GM18502 (cell line): ENCODE data around the gene ITPRIPL1.
A peak's percentile ranks its signal among the peaks of the same experiment; 100 is the strongest.

Source experiments
- ATAC-seq: cut with Tn5 transposase; IDR thresholded peaks from one replicate; pipeline ENCODE4 v1.9.1; 2021; ENCODE audit warnings: mild to moderate bottlenecking; ENCODE audit not compliant: unreplicated experiment, poor library complexity

Gene ITPRIPL1

GRCh38 chr2:96320728-96321622, 4.1 kb upstream of the ITPRIPL1 start:
- ATAC-seq, result peak; percentile 36

DNA sequence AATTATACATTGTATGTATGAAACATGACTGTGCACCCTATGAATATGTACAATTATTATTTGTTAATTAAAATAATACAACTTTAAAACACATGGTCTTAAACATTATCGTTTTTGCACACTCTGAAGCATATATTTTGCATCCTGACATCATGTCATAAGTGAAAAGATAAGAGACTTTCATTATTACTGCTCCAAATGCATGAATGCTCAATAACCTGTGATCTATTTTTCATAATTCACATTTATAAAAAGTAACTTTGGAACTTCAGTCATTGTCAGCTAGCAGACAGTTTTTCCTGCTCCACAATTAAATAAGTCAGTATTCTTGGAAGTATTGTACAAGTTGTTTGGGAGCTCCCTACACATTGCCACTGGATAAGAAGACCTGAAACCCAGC, 1.3 kb upstream of the ITPRIPL1 start:
- ATAC-seq, result no peak

- ATAC-seq, result no peak
Observed at GRCh38 chr2:96324721-96325040, 436 bp upstream of the ITPRIPL1 start.

DNA sequence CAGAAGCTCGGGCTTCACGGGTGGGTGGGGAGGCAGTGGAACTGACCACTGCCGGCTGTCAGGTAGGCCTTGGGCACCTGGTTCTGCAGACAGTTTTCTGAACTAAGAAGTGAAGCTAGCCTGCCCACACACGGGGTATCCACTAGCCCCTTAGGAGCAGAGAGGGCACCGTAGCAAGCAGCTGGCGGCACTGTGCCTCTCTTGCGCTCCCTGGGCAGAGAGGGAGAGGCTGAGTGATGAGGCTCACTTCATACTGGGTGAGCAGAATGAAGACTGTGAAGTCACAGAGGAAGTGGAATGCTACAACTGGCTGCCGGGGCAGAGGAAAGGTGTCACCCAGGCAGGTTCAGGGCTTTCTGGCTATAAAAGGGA, 753 bp downstream of the ITPRIPL1 start:
- ATAC-seq, result no peak

- no peak for ATAC-seq
Observed at GRCh38 chr2:96326564-96326963, 1.4 kb downstream of the ITPRIPL1 start.

DNA sequence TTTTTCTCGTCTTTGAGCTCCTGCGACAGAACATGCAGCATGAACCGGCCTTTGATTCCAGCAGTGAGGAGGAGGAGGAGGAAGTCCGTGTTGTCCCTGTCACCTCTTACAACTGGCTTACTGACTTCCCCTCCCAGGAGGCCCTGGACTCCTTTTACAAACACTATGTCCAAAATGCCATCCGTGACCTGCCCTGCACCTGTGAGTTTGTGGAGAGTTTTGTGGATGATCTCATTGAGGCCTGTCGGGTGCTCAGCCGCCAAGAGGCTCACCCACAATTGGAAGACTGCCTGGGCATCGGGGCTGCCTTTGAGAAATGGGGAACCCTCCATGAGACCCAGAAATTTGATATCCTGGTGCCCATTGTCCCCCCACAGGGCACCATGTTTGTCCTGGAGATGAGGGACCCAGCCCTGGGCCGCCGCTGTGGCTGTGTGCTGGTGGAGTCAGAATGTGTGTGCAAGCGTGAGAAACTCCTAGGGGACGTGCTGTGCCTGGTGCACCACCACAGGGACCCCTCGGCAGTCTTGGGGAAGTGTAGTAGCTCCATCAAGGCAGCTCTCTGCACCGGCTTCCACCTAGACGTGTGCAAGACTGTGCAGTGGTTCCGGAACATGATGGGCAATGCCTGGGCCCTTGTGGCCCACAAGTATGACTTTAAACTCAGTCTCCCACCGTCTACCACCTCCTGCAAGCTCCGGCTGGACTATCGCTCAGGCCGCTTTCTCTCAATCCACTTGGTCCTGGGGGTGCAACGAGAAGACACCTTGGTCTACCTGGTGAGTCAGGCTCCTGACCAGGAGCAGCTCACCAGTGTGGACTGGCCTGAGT, 2.1 kb downstream of the ITPRIPL1 start:
- no peak for ATAC-seq

DNA sequence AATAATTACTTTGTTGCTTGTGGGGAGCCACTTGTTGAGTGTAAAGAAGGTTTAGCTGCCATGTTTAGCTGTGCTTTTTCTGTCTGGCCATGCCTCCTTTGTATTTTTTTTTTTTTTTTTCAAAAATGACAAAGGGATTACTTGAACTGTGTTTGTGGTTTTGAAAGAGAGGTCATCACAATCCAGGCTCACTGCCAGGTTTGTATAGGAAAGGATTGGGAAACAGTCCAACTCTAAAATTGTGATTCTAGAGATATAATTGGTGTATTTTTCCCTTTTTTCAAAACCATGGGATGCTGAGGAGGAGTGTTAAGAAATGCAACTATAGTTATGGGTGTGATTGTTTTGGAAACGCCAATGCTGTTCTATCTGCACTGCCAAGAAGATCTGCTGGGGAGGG, 4.3 kb downstream of the ITPRIPL1 start:
- ATAC-seq, result no peak

DNA sequence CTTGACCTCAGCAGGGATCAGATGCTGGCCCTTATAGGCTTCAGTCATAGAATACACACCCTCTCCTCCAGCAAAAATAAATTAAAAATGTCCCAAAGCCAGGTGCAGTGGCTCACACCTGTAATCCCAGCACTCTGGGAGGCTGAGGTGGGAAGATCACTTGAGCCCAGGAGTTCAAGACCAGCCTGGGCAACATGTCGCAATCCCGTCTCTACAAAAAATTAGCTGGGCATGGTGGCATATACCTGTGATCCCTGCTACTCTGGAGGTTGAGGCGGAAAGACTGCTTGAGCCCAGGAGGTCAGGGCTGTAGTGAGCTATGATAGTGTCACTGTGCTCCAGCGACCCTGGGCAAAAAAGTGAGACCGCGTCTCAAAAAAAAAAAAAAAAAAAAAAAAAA, 4.8 kb downstream of the ITPRIPL1 start:
- no peak for ATAC-seq

GRCh38 chr2:96330407-96330806, 5.3 kb downstream of the ITPRIPL1 start:
- no peak for ATAC-seq

DNA sequence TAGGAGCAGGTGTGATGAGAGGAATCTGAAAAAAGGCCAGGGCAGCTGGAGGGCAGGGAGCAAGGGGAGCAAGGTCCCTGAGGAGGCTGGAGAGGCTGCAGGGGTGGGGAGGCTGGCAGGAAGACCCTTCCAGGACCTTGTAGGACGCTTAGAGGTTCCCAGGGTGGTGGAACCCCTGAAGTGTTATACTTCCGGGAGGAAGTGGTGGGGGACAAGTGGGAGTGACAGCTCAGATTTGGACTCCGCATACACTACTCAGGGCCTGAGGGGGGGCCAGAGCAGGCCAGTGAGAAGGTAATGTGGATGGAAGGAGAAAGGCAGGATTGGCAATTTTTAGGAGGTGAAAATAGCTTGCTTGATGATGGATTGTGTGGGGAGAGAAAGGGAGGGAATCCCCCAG, 8.6 kb downstream of the ITPRIPL1 start:
- ATAC-seq, result no peak

DNA sequence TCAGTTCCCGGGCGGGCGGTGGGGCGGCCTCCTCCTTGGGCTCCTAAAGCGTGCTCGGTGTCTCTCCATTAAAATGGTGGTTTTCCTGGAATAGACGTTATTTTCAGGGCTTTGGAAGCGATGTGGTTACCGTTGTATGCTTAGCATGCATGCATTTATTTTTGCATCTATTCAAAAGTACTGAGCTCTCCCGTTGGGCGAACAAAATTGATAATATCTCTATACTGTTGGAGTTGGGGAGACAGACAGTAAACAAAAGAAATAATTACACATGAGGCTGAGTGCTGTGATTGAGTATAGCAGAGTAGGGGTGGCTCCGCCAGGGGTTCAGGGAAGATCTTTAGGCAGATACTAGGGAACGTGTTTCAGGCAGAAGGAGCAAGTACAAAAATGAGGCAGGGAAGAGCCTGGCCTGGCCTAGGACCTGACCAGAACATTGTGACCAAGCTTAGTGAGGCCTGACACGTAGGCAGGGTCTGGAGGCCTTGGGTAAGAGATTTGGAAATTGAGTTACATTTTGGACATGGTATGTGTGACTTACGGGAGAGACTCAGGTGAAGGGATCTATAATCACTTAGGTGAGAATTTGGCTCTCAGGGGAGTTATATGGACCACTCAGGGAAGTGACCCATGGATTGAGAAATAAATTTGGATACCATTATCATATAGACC, 11.1 kb downstream of the ITPRIPL1 start:
- ATAC-seq, result no peak

GRCh38 chr2:96336873-96337272, 11.8 kb downstream of the ITPRIPL1 start:
- no peak for ATAC-seq

DNA sequence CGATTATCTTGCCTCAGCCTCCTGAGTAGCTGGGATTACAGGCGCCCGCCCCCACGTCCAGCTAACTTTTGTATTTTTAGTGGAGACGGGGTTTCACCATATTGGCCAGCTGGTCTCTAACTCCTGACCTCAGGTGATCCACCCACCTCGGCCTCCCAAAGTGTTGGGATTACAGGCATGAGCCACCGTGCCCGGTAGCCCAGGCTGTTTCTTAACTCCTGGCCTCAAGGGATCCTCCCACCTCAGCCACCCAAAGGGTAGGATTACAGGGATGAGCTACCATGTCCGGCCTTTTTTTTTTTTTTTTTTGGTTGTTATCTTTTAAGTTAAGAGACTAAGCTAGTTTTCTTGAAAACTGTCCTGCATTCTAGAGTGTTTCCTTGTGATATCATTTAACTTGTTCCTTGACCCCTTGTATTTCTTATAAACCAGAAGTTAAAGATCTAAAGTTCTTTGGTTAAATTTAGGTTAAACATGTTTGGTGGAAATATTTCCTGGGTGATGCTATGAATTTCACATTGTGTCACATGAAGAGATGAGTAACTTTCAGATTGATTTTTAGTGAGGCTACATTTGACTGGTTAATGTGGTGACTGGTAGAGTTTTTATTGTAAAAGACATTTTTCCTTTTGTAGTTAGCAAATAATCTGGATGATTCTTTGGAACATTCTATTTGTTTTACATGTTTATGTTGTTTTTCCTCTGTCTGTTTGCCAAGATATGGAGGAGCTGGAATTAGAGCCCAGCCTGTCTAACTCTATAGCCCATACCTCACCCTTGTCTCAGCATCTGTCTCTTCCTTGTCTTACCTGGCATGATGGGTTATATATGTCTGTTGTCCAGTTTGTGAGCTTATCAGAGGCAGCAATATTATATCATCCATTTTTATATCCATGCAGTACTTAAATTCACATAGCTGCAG, 15.6 kb downstream of the ITPRIPL1 start:
- no peak for ATAC-seq

DNA sequence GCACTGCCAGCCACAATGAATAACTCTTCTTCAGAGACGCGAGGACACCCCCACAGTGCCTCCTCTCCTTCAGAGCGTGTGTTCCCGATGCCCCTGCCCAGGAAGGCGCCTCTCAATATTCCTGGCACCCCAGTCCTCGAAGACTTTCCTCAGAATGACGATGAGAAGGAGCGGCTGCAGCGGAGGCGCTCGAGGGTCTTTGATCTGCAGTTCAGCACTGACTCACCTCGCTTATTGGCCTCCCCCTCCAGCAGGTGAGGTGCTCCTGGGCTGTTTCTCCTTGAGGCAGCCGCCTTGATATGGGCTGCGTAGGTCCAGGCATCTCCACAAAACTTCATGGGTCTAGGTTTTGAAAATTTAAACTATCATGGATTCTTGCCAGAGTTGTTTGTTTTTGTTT, 16.5 kb downstream of the ITPRIPL1 start:
- no peak for ATAC-seq

GRCh38 chr2:96342085-96342484, 17.0 kb downstream of the ITPRIPL1 start:
- ATAC-seq, result peak; percentile 34

DNA sequence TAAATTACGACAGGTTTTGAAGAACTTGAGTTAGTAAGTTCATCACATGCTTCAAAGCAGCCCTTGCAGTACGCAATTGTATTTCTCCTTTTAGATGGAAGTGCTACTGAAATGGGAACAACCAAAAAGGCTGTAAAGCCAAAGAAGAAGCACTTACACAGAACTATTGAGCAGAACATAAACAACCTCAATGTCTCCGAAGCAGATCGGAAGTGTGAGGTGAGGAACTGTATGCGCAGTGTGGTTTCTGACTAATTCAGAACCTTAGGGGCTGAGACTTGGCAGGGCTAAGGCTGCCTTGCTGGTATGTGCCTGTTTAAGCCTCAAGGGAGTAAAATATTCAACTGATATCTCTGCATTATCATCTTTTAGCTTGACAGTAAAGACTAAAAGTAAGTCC, 18.9 kb downstream of the ITPRIPL1 start:
- peak; percentile 84 for ATAC-seq

DNA sequence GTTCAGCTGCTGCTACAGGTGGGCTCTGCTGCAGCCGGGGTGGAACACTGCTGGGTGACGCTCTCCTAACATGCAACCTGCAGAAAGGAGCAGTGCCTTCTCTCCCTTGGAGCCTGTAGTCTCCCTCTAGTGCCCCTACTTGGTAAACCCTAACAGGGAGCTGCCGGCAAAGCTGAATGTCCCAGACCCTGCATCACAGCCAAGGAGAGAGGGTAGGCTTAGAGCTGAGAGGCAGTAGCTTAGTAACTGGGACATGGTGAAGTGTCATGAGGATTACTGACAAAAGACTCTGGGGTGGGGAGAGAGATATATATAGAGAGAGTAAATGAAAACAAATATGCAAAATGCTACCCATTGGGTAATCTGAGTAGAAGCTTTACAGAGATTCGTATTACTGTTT, 20.3 kb downstream of the ITPRIPL1 start:
- no peak for ATAC-seq

DNA sequence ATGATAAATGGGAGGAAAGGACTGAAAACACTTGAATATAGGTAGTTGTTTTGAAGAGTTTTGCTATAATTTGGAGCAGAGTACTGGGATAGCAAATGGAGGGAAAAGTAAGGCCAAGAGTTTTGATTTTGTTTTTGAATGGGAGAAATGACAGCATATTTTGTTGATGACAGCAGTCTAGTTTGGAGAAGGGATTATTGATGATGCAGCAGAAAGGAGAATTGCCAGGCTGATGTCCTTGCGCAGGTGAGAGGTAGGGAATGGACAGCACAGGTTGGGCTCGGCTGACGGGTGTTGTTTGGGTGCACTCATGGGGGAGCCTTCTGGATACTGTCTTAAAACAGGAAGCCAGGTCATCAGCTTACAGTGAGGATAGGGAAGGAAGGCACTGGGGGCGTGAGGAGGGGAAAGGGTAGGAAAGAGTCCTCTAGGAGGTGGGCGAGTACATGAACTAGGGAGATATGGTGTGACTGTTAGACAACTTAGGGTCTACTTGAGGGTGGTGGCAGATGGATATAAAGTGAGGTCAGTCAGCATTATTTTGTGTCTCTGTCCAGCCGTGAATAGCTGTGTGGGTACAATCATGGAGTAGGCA, 20.8 kb downstream of the ITPRIPL1 start:
- ATAC-seq, result no peak

DNA sequence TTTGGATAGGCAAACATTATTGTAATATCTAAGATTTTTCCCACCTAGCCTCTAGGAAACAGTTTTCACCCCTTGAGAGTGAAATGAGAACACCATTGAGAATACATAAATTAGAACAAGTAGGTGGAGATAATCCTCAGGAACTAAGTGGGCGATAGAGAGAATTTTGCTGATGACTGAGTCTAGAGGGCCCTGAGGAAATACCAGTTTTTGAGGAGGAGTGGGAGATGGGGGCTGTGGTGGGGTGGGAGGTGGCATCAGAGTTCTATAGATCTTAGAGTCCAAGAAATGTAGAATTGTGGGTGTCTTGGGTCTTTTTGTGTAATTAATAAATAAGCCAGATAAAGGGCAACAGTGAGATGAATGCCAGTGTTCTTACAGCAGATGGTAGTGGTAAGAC, 22.3 kb downstream of the ITPRIPL1 start:
- ATAC-seq, result no peak
